CD4-positive, CD25-positive, alpha-beta regulatory T cell (primary cell): ENCODE measurements around the gene RABEPK. TPM values are rescaled to one million over a fixed set of nuclear protein-coding genes. Genes with fewer than 3 reads are reported as not detected.
"Not testable (repeated sequence)": the region's sequence is repeated elsewhere in the genome, so short reads cannot be mapped to it uniquely, and the experiment has no call there.

Experiments used
- ATAC-seq, 2 donors: fragments of 150-1000 bp; cut with Tn5 transposase; one replicate each; pipeline ENCODE4 v1.10.0; 2021; ENCODE audit warnings: low read depth in 2 of 2, moderate number of reproducible peaks in 2 of 2, moderate library complexity in 1 of 2
- DNase-seq, 3 donors: peaks; one replicate each; pipeline versions ENCODE4 v3.0.0 to v3.0.0-alpha.2; 2012 to 2022; ENCODE audit warnings: mixed read lengths in 1 of 3
- H3K27ac ChIP-seq: one replicate; pipeline ENCODE4 v1.7.0; 2013; ENCODE audit warnings: mild to moderate bottlenecking, low read length; ENCODE audit not compliant: insufficient read depth, poor library complexity, severe bottlenecking
- H3K27me3 ChIP-seq: one replicate; pipeline ENCODE4 v1.7.0; 2013; ENCODE audit warnings: low read length; ENCODE audit not compliant: control insufficient read depth, insufficient read depth
- H3K36me3 ChIP-seq: one replicate; pipeline ENCODE4 v1.7.0; 2013; ENCODE audit warnings: mild to moderate bottlenecking, low read length, moderate library complexity; ENCODE audit not compliant: control insufficient read depth, insufficient read depth
- H3K4me1 ChIP-seq: 2 replicates; pipeline ENCODE4 v1.7.0; 2013; ENCODE audit warnings: mild to moderate bottlenecking, low read length; ENCODE audit not compliant: insufficient read depth, control insufficient read depth, poor library complexity, severe bottlenecking
- H3K4me3 ChIP-seq: one replicate; pipeline ENCODE4 v1.7.0; 2013; ENCODE audit warnings: low read depth, mild to moderate bottlenecking, low read length, moderate library complexity
- H3K9me3 ChIP-seq, 2 experiments: 1 replicate in 1 of 2; 2 replicates in 1 of 2; pipeline ENCODE4 v1.7.0; 2013; ENCODE audit warnings: low read length in 2 of 2, mild to moderate bottlenecking in 1 of 2, moderate library complexity in 1 of 2; ENCODE audit not compliant: control insufficient read depth in 2 of 2
- H3K27ac Mint-ChIP-seq, 3 donors: one replicate each; pipeline ENCODE4 v1.8.0; 2020 to 2022; ENCODE audit warnings: mild to moderate bottlenecking in 3 of 3, mixed read lengths in 3 of 3, moderate library complexity in 2 of 3
- H3K27me3 Mint-ChIP-seq: one replicate; pipeline ENCODE4 v1.8.0; 2022; ENCODE audit warnings: mild to moderate bottlenecking, mixed read lengths
- H3K36me3 Mint-ChIP-seq: one replicate; pipeline ENCODE4 v1.8.0; 2020; ENCODE audit warnings: mixed read lengths
- H3K4me1 Mint-ChIP-seq, 4 donors: one replicate each; pipeline ENCODE4 v1.8.0; 2020 to 2022; ENCODE audit warnings: mixed read lengths in 4 of 4, mild to moderate bottlenecking in 1 of 4
- H3K4me3 Mint-ChIP-seq, 4 donors: one replicate each; pipeline ENCODE4 v1.8.0; 2020 to 2022; ENCODE audit warnings: mild to moderate bottlenecking in 4 of 4, mixed read lengths in 4 of 4, moderate library complexity in 3 of 4
- H3K9me3 Mint-ChIP-seq, 7 donors: one replicate each; pipeline ENCODE4 v1.8.0; 2020 to 2022; ENCODE audit warnings: mixed read lengths in 7 of 7, mild to moderate bottlenecking in 3 of 7, moderate library complexity in 2 of 7
- polyA plus RNA-seq, 4 donors: library from polyadenylated mRNA; unstranded; fragments of 300-500 nt; fragmentation: Illumina TruSeq; gene quantifications; one replicate each; pipeline ENCODE4 v1.2.3, GENCODE V29; 2021
- total RNA-seq: library from RNA; stranded (reverse); gene quantifications from one replicate; pipeline ENCODE4 v1.2.3, GENCODE V29; 2022

Gene RABEPK
- total and polyA plus RNA-seq, 5 donors from 2014 or later: 14.2 to 39.5 (median 38.8) TPM

DNA sequence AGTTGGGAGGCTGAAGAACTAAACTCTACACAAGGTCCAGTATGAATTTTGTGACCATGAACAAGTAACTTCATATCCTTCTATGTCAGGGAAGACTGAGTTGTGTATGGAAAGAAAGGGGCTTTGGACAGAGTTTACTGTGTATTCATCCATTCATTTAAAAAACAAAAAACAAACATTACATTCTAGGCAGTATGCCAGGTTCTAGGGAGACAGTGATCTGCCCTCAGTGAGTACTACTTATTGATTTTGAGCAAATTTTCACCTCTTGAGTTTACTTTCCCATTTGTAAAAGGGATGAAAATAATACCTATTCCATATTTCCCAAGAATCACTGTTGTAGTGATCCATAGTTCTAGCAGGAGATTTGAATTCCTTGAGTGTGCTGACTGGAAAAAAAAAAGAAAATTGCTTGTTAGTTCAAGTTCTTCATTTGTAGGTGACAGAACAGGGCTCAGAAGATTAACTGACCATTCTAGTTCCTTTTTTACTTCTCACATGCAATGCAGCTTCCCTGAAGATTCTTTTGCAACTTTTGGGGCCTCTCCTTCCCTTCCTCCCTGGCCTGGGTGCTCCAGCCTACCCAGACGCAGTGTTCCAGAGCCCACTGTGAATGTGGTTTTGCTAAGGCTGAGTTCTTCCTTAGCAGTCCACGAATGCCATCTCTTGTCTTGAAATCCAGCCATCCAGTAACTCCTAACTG, 58.6 kb downstream of the RABEPK start:
- Mint-ChIP-seq H3K4me3 (peak overlapping the region in 3 of 4 donors; percentile 15 to 83 (median 56)), H3K27ac (no peak overlapping the region)
- H3K27me3 ChIP-seq: no peaks in the 10 kb centered on the region

DNA sequence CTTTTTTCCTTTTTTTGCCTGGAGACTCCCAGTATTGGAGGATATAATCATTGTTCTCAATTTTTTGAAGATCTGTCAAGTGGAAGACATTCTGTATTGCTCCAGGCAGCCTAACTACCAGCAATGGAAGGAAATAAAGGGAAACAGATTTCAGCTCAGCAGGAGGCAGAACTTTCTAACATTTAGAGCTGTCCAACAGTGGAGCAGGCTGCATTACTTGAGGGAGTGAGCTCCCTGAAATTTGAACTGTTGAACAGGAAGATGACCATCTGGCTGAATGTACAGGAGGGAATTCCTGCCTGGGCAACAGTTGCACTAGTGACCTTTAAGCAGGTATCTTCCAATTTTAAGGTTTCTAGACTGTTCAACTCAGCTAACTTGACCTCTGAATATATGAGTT, 60.2 kb downstream of the RABEPK start:
- Mint-ChIP-seq H3K9me3 (no peaks in the 10 kb centered on the region), H3K4me3 (peak overlapping the region; percentile 92 to 99 (median 98)), H3K4me1 (peaks cover 26 to 45% (median 36%) of the 10 kb centered on the region in 4 donors), H3K27ac (peak overlapping the region in 2 of 3 donors; percentile 94 to 95), H3K36me3 (peaks cover 15% of the 10 kb centered on the region), H3K27me3 (peaks cover 7% of the 10 kb centered on the region)
- Histone ChIP-seq H3K27me3 (no peaks in the 10 kb centered on the region), H3K4me1 (peaks cover 27% of the 10 kb centered on the region), H3K27ac (no peak overlapping the region), H3K9me3 (no peaks in the 10 kb centered on the region), H3K4me3 (no peak overlapping the region), H3K36me3 (no peaks in the 10 kb centered on the region)
- ATAC-seq: no peak
- DNase-seq: no peak

More for the DNA sequence above, 58.6 kb downstream of the RABEPK start:
- no peaks in the 10 kb centered on the region for H3K9me3 ChIP-seq
- Mint-ChIP-seq H3K9me3 (no peaks in the 10 kb centered on the region), H3K27me3 (peaks cover 7% of the 10 kb centered on the region), H3K4me1 (peaks cover 16 to 31% (median 24%) of the 10 kb centered on the region in 4 donors), H3K36me3 (peaks cover 10% of the 10 kb centered on the region)
- no peak overlapping the region for H3K27ac ChIP-seq
- no peak for DNase-seq
- H3K36me3 ChIP-seq: no peaks in the 10 kb centered on the region
- ATAC-seq: no peak
- H3K4me3 ChIP-seq: no peak overlapping the region
- H3K4me1 ChIP-seq: peaks cover 21% of the 10 kb centered on the region

DNA sequence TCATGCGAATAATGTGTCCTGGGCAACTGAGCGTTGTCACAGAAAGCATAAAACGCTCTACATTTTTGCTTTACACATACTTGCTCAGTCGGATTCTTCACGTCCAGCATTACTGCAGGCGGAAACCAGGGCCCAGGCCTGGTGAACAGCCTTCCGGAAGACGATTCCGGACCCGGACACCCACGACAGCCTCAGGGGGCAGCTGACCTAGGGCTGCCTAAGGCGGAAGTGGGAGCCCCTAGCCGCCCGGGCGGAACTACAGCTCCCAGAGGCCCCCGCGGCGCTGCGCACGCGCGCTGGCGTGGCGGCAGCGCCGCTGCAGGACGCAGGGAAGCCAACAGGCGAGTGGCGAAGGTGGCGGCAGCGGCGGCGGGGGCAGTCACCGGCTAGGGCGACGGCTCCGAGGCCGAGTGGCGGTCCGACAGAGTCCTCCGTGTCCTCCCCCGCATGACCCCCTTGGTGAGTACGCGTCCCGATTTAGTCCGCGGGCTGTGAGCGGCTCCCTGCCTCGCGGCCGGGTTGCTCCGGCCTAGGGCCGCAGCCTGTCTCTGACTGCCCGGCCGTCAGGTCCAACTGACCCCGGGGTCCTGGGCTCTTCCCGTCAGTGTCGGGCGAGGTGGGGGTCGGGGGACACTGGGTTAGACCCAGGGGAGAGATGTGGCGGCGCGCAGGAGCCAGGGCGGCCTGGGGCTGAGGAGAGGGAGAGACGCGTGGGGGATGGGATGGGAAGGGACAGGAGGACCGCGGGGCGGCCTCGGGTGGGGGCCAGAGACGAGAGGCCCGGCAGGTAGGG, 61.4 kb downstream of the RABEPK start, which contains the start of gene GAPVD1:
Gene GAPVD1, plus strand, starts transcription at position 326 of the 793 bp plus-strand sequence. CDS start 37,096 bp downstream, outside the sequence.
- H3K4me3 Mint-ChIP-seq: peak within 1 kb of the TSS; percentile 92 to 99 (median 98)
- H3K27me3 Mint-ChIP-seq: peaks cover 7% of the 10 kb centered on the region
- peak within 1 kb of the TSS; percentile 97 for H3K4me3 ChIP-seq
- H3K36me3 Mint-ChIP-seq: peaks cover 21% of the 10 kb centered on the region
- H3K9me3 Mint-ChIP-seq: no peaks in the 10 kb centered on the region
- H3K4me1 Mint-ChIP-seq: peaks cover 27 to 52% (median 38%) of the 10 kb centered on the region in 4 donors
- H3K27ac Mint-ChIP-seq: peak within 1 kb of the TSS; percentile 79 to 98 (median 94)
- peak within 1 kb of the TSS; percentile 74 for H3K27ac ChIP-seq
- H3K27me3 ChIP-seq: no peaks in the 10 kb centered on the region
- no peaks in the 10 kb centered on the region for H3K9me3 ChIP-seq
- DNase-seq (peak; percentile 86 to 93 (median 88)), ATAC-seq (peak; percentile 98)
- H3K4me1 ChIP-seq: peaks cover 27% of the 10 kb centered on the region
- H3K36me3 ChIP-seq: peaks cover 3% of the 10 kb centered on the region

DNA sequence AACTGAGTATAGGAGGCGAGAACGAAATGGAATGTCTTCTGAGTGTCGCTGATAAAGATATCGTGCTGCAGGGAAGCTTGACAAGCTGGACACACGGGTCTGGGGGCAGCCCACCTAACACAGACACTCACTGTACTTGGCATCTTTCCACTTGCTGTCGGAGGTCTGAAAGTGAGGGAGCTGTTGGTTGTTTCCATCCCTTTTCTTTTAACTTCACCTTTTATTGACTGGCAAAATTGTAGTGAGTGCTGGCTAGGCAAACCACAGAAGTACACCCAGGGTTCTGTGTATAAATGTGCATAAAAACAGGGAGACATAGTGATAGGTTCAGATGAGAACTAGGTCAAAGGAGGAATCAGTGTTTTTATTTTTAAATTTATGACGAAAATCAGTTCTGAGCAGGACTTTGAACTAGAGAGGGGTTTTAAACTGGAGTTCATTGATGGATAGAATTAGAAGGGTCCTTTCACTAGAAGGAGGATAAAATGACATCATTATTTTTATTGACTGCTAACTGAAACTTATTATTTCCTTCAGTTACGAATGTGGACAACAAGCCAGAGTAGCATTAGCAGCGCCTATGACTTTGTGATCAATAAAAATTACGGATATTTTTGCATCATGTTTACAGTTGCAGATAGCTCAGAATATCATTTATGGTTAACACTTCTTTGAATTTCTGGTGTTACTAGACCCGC, 62.1 kb downstream of the RABEPK start:
- H3K27ac ChIP-seq: peak overlapping the region; percentile 74
- no peaks in the 10 kb centered on the region for H3K27me3 ChIP-seq
- Mint-ChIP-seq H3K4me3 (peak overlapping the region; percentile 92 to 99 (median 98)), H3K27me3 (peaks cover 7% of the 10 kb centered on the region), H3K36me3 (peaks cover 22% of the 10 kb centered on the region), H3K4me1 (peaks cover 30 to 57% (median 40%) of the 10 kb centered on the region in 4 donors), H3K27ac (peak overlapping the region; percentile 79 to 98 (median 94)), H3K9me3 (no peaks in the 10 kb centered on the region)
- H3K4me3 ChIP-seq: peak overlapping the region; percentile 92
- DNase-seq (peak in 2 of 3 donors; percentile 26 to 35), ATAC-seq (no peak)
- no peaks in the 10 kb centered on the region for H3K9me3 ChIP-seq
- H3K4me1 ChIP-seq: peaks cover 27% of the 10 kb centered on the region
- H3K36me3 ChIP-seq: peaks cover 8% of the 10 kb centered on the region

DNA sequence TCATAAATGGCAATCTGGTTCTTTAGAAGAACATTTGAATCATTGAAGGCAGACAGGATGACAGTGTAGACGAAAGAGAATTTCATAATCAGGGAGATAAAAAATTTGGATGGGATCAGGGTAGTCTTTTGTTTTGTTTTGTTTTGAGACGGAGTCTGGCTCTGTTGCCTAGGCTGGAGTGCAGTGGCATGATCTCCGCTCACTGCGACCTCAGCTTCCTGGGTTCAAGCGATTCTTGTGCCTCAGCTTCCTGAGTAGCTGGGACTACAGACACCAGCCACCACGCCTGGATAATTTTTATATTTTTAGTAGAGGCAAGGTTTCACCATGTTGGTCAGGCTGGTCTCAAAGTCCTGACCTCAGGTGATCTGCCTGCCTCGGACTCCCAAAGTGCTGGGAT, 63.7 kb downstream of the RABEPK start:
- H3K4me3 ChIP-seq: peak overlapping the region; percentile 32
- not testable (repeated sequence) for ATAC-seq, H3K9me3 Mint-ChIP-seq, H3K27me3 ChIP-seq, H3K9me3 ChIP-seq, H3K27me3 Mint-ChIP-seq, H3K27ac ChIP-seq, H3K36me3 ChIP-seq
- Mint-ChIP-seq H3K4me1 (peaks cover 31 to 67% (median 49%) of the 10 kb centered on the region in 4 donors), H3K27ac (peak overlapping the region; percentile 12 to 48 (median 43)), H3K36me3 (peaks cover 22% of the 10 kb centered on the region), H3K4me3 (peak overlapping the region; percentile 60 to 99 (median 95))
- peak in 1 of 3 donors; percentile 29 for DNase-seq
- H3K4me1 ChIP-seq: peaks cover 27% of the 10 kb centered on the region

DNA sequence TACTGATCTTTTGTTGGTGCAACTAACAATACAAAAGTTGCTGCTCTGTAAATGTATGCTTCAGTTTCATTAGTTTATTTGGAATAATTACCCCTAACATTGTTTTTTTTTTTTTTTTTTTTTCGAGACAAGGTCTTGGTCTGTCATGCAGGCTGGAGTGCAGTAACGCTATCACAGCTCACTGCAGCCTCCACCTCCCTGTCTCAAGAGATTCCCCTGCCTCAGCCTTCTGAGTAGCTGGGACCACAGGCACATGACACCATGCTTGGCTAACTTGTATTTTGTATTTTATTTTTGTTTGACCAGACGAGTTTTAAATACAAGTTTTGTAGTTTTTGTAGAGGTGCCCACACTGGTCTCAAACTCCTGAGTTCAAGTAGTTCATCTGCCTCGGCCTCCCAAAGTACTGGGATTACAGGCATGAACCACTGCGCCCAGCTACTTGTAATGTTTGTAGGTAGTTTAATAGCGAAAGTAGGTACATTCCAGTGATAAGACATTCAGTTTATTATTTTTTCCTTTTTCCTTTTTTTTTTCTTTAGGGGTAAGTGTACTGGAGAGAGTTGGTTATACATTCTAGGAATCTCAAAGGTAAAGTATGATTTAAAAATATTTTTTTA, 68.2 kb downstream of the RABEPK start:
- no peak for ATAC-seq
- Histone ChIP-seq H3K9me3 (no peaks in the 10 kb centered on the region), H3K27ac (no peak overlapping the region), H3K4me3 (no peak overlapping the region), H3K4me1 (peaks cover 11% of the 10 kb centered on the region), H3K27me3 (no peaks in the 10 kb centered on the region), H3K36me3 (peaks cover 11% of the 10 kb centered on the region)
- H3K36me3 Mint-ChIP-seq: peaks cover 24% of the 10 kb centered on the region
- H3K4me1 Mint-ChIP-seq: peaks cover 21 to 70% (median 47%) of the 10 kb centered on the region in 4 donors
- H3K27me3 Mint-ChIP-seq: no peaks in the 10 kb centered on the region
- H3K4me3 Mint-ChIP-seq: peak overlapping the region in 1 of 4 donors; percentile 35
- H3K9me3 Mint-ChIP-seq: no peaks in the 10 kb centered on the region
- peak overlapping the region in 1 of 3 donors; percentile 25 for H3K27ac Mint-ChIP-seq
- no peak for DNase-seq

DNA sequence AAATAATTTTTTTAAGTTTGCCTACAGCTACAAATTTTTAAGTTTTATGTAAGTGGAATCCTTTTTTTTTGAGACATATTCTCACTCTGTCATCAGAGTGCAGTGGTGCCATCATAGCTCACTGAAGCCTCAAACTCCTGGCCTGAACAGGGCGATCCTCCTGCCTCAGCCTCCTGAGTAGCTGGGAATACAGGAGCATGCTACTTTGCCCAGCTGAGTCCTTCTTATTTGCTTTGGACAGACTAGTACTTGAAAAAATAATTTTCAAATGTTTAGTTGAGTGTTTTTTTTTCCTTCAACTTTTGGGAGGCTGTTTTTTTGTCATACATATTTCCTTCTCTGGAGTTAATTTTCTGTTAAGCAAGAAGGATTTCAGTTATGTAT, 68.7 kb downstream of the RABEPK start:
- Histone ChIP-seq H3K27ac (no peak overlapping the region), H3K36me3 (peaks cover 11% of the 10 kb centered on the region), H3K9me3 (no peaks in the 10 kb centered on the region), H3K27me3 (no peaks in the 10 kb centered on the region), H3K4me3 (no peak overlapping the region), H3K4me1 (peaks cover 6% of the 10 kb centered on the region)
- ATAC-seq: no peak
- no peak overlapping the region for H3K27ac Mint-ChIP-seq
- H3K4me1 Mint-ChIP-seq: peaks cover 18 to 66% (median 44%) of the 10 kb centered on the region in 4 donors
- H3K9me3 Mint-ChIP-seq: no peaks in the 10 kb centered on the region
- no peaks in the 10 kb centered on the region for H3K27me3 Mint-ChIP-seq
- H3K4me3 Mint-ChIP-seq: no peak overlapping the region
- no peak for DNase-seq
- peaks cover 20% of the 10 kb centered on the region for H3K36me3 Mint-ChIP-seq
